Measurements from ENCODE around the gene TAL1.

DNA sequence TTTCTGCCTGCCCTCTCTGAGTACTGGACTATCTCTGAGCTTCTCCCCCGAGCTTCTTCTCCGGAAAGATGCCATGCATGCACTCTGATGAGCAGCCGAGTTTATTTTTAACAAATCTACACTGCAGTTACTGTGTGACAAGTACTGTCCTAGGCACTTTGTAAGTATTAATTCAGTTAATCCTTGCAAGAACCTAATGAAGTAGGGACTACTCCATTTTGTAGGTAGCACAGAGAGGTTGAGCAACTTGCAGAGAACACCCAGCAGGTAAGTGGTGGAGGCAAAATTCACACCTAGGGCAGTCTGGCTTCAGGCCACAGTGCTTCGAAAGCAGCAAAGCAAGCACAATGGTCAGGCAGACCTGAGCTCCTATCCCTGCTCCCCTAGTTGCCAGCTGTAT, 3.8 kb upstream of the TAL1 start:
- TF ChIP-seq CTCF (IDR thresholded peaks at IDR 0.05 in 4 of 5, conservative IDR thresholded peaks at IDR 0.05 in 1 of 5) (no peak), POLR2A (IDR thresholded peaks at IDR 0.05) (no peak)

Measured in gastrocnemius medialis (tissue), 4 donors.